ENCODE results near the gene VIT. TPM values are rescaled to one million over a fixed set of nuclear protein-coding genes. Genes with fewer than 3 reads are reported as not detected.
"Not testable (repeated sequence)": the region's sequence is repeated elsewhere in the genome, so short reads cannot be mapped to it uniquely, and the experiment has no call there.

VIT gene
- total RNA-seq, 1 donor from 2014 or later, result not detected

GRCh38 chr2:36688291-36688690 is 8.2 kb upstream of the VIT start:
- H3K4me3 Mint-ChIP-seq; H3K4me1 Mint-ChIP-seq (ENCODE audit: low read depth); H3K27me3 Mint-ChIP-seq (ENCODE audit: insufficient read depth); H3K9me3 Mint-ChIP-seq; H3K36me3 Mint-ChIP-seq (ENCODE audit: low read depth); H3K27ac Mint-ChIP-seq; DNase-seq (ENCODE audit: low spot score); intact Hi-C loops (cut with micrococcal nuclease): not testable (repeated sequence)

GRCh38 chr2:36689013-36689412 is 7.5 kb upstream of the VIT start:
- intact Hi-C loops (cut with micrococcal nuclease); H3K27me3 Mint-ChIP-seq (ENCODE audit: insufficient read depth); H3K4me1 Mint-ChIP-seq (ENCODE audit: low read depth); H3K27ac Mint-ChIP-seq; H3K9me3 Mint-ChIP-seq; H3K36me3 Mint-ChIP-seq (ENCODE audit: low read depth); H3K4me3 Mint-ChIP-seq; DNase-seq (ENCODE audit: low spot score): not testable (repeated sequence)

- DNase-seq (ENCODE audit: low spot score), result no peak
- no peak overlapping the region for H3K27ac Mint-ChIP-seq
- no peaks in the 10 kb centered on the region for H3K36me3 Mint-ChIP-seq (ENCODE audit: low read depth)
- H3K4me1 Mint-ChIP-seq (ENCODE audit: low read depth), result no peaks in the 10 kb centered on the region
- intact Hi-C loops (cut with micrococcal nuclease), result no loop called here
- no peaks in the 10 kb centered on the region for H3K27me3 Mint-ChIP-seq (ENCODE audit: insufficient read depth)
- no peaks in the 10 kb centered on the region for H3K9me3 Mint-ChIP-seq
- H3K4me3 Mint-ChIP-seq, result no peak overlapping the region
Observed at GRCh38 chr2:36692121-36692520, 4.4 kb upstream of the VIT start.

- H3K36me3 Mint-ChIP-seq (ENCODE audit: low read depth), result no peaks in the 10 kb centered on the region
- no peaks in the 10 kb centered on the region for H3K4me1 Mint-ChIP-seq (ENCODE audit: low read depth)
- no peak overlapping the region for H3K27ac Mint-ChIP-seq
- no peak overlapping the region for H3K4me3 Mint-ChIP-seq
- no peaks in the 10 kb centered on the region for H3K27me3 Mint-ChIP-seq (ENCODE audit: insufficient read depth)
- no peaks in the 10 kb centered on the region for H3K9me3 Mint-ChIP-seq
- intact Hi-C loops (cut with micrococcal nuclease), result no loop called here
- DNase-seq (ENCODE audit: low spot score), result no peak
Observed at GRCh38 chr2:36693825-36694224, 2.7 kb upstream of the VIT start.

- no peaks in the 10 kb centered on the region for H3K4me1 Mint-ChIP-seq (ENCODE audit: low read depth)
- no peak for DNase-seq (ENCODE audit: low spot score)
- no peaks in the 10 kb centered on the region for H3K36me3 Mint-ChIP-seq (ENCODE audit: low read depth)
Observed at GRCh38 chr2:36695746-36696415, 626 bp upstream of the VIT start.

GRCh38 chr2:36697424-36698066 is 1.0 kb downstream of the VIT start:
- intact Hi-C loops (cut with micrococcal nuclease), result no loop called here
- Mint-ChIP-seq H3K27ac (no peak overlapping the region), H3K9me3 (no peaks in the 10 kb centered on the region), H3K4me1 (ENCODE audit: low read depth) (no peaks in the 10 kb centered on the region), H3K36me3 (ENCODE audit: low read depth) (no peaks in the 10 kb centered on the region), H3K4me3 (no peak overlapping the region), H3K27me3 (ENCODE audit: insufficient read depth) (no peaks in the 10 kb centered on the region)
- no peak for DNase-seq (ENCODE audit: low spot score)

More at GRCh38 chr2:36695746-36696415, 626 bp upstream of the VIT start:
- H3K27me3 Mint-ChIP-seq (ENCODE audit: insufficient read depth), result no peaks in the 10 kb centered on the region
- H3K9me3 Mint-ChIP-seq, result no peaks in the 10 kb centered on the region
- no peak overlapping the region for H3K27ac Mint-ChIP-seq
- H3K4me3 Mint-ChIP-seq, result no peak overlapping the region
- intact Hi-C loops (cut with micrococcal nuclease), result no loop called here

GRCh38 chr2:36698993-36699392 is 2.5 kb downstream of the VIT start:
- no peaks in the 10 kb centered on the region for H3K27me3 Mint-ChIP-seq (ENCODE audit: insufficient read depth)
- no peaks in the 10 kb centered on the region for H3K4me1 Mint-ChIP-seq (ENCODE audit: low read depth)
- no peak overlapping the region for H3K4me3 Mint-ChIP-seq

GRCh38 chr2:36700311-36700710 is 3.8 kb downstream of the VIT start:
- intact Hi-C loops (cut with micrococcal nuclease), result no loop called here
- no peaks in the 10 kb centered on the region for H3K27me3 Mint-ChIP-seq (ENCODE audit: insufficient read depth)
- H3K9me3 Mint-ChIP-seq, result no peaks in the 10 kb centered on the region
- H3K27ac Mint-ChIP-seq, result no peak overlapping the region
- no peak overlapping the region for H3K4me3 Mint-ChIP-seq
- H3K4me1 Mint-ChIP-seq (ENCODE audit: low read depth), result no peaks in the 10 kb centered on the region
- no peaks in the 10 kb centered on the region for H3K36me3 Mint-ChIP-seq (ENCODE audit: low read depth)
- DNase-seq (ENCODE audit: low spot score), result no peak

More at GRCh38 chr2:36698993-36699392, 2.5 kb downstream of the VIT start:
- intact Hi-C loops (cut with micrococcal nuclease), result no loop called here
- Mint-ChIP-seq H3K9me3 (no peaks in the 10 kb centered on the region), H3K27ac (no peak overlapping the region), H3K36me3 (ENCODE audit: low read depth) (no peaks in the 10 kb centered on the region)
- DNase-seq (ENCODE audit: low spot score), result no peak

- intact Hi-C loops (cut with micrococcal nuclease), result no loop called here
- no peaks in the 10 kb centered on the region for H3K27me3 Mint-ChIP-seq (ENCODE audit: insufficient read depth)
- H3K4me1 Mint-ChIP-seq (ENCODE audit: low read depth), result no peaks in the 10 kb centered on the region
- no peaks in the 10 kb centered on the region for H3K36me3 Mint-ChIP-seq (ENCODE audit: low read depth)
- no peak overlapping the region for H3K4me3 Mint-ChIP-seq
- no peaks in the 10 kb centered on the region for H3K9me3 Mint-ChIP-seq
- no peak for DNase-seq (ENCODE audit: low spot score)
- no peak overlapping the region for H3K27ac Mint-ChIP-seq
Observed at GRCh38 chr2:36701391-36701795, 4.9 kb downstream of the VIT start.

GRCh38 chr2:36701918-36702317 is 5.4 kb downstream of the VIT start:
- Mint-ChIP-seq H3K27ac (no peak overlapping the region), H3K36me3 (ENCODE audit: low read depth) (no peaks in the 10 kb centered on the region), H3K9me3 (no peaks in the 10 kb centered on the region), H3K4me1 (ENCODE audit: low read depth) (no peaks in the 10 kb centered on the region), H3K4me3 (no peak overlapping the region), H3K27me3 (ENCODE audit: insufficient read depth) (no peaks in the 10 kb centered on the region)
- intact Hi-C loops (cut with micrococcal nuclease), result no loop called here
- no peak for DNase-seq (ENCODE audit: low spot score)

GRCh38 chr2:36702781-36703180 is 6.3 kb downstream of the VIT start:
- no peaks in the 10 kb centered on the region for H3K36me3 Mint-ChIP-seq (ENCODE audit: low read depth)
- no peaks in the 10 kb centered on the region for H3K27me3 Mint-ChIP-seq (ENCODE audit: insufficient read depth)
- H3K9me3 Mint-ChIP-seq, result no peaks in the 10 kb centered on the region
- H3K27ac Mint-ChIP-seq, result no peak overlapping the region
- DNase-seq (ENCODE audit: low spot score), result no peak
- H3K4me3 Mint-ChIP-seq, result no peak overlapping the region
- no peaks in the 10 kb centered on the region for H3K4me1 Mint-ChIP-seq (ENCODE audit: low read depth)
- intact Hi-C loops (cut with micrococcal nuclease), result no loop called here

GRCh38 chr2:36704475-36705150 is 8.1 kb downstream of the VIT start:
- Mint-ChIP-seq H3K27me3 (ENCODE audit: insufficient read depth) (no peaks in the 10 kb centered on the region), H3K4me1 (ENCODE audit: low read depth) (no peaks in the 10 kb centered on the region)

GRCh38 chr2:36705326-36706020 is 9.0 kb downstream of the VIT start:
- intact Hi-C loops (cut with micrococcal nuclease), result no loop called here
- H3K27me3 Mint-ChIP-seq (ENCODE audit: insufficient read depth), result no peaks in the 10 kb centered on the region
- H3K27ac Mint-ChIP-seq, result no peak overlapping the region
- no peak overlapping the region for H3K4me3 Mint-ChIP-seq
- no peak for DNase-seq (ENCODE audit: low spot score)
- no peaks in the 10 kb centered on the region for H3K36me3 Mint-ChIP-seq (ENCODE audit: low read depth)
- no peaks in the 10 kb centered on the region for H3K4me1 Mint-ChIP-seq (ENCODE audit: low read depth)
- no peaks in the 10 kb centered on the region for H3K9me3 Mint-ChIP-seq

More at GRCh38 chr2:36704475-36705150, 8.1 kb downstream of the VIT start:
- intact Hi-C loops (cut with micrococcal nuclease), result no loop called here
- no peaks in the 10 kb centered on the region for H3K9me3 Mint-ChIP-seq
- no peak overlapping the region for H3K27ac Mint-ChIP-seq
- H3K4me3 Mint-ChIP-seq, result no peak overlapping the region
- no peak for DNase-seq (ENCODE audit: low spot score)
- no peaks in the 10 kb centered on the region for H3K36me3 Mint-ChIP-seq (ENCODE audit: low read depth)

Measured in activated T-helper 1 cell treated with anti-CD3 and anti-CD28 coated beads, Interleukin-12 subunit alpha, Interleukin-12 subunit beta, Interleukin-2, Interleukin-4 antibody, amounts not matched to agents 30 ng/mL and 10 ng/mL and 1 ng/mL, durations not matched to agents 14 hours and 24 hours and 36 hours (primary cell).